GM18526 (cell line): ENCODE measurements around the gene DGKB.

Source experiments
- POLR2A ChIP-seq: IDR thresholded peaks from 3 replicates; pipeline ENCODE4 v1.6.1; 2011; ENCODE audit not compliant: insufficient read length; ENCODE audit errors: extremely low read depth

The DGKB gene

DNA sequence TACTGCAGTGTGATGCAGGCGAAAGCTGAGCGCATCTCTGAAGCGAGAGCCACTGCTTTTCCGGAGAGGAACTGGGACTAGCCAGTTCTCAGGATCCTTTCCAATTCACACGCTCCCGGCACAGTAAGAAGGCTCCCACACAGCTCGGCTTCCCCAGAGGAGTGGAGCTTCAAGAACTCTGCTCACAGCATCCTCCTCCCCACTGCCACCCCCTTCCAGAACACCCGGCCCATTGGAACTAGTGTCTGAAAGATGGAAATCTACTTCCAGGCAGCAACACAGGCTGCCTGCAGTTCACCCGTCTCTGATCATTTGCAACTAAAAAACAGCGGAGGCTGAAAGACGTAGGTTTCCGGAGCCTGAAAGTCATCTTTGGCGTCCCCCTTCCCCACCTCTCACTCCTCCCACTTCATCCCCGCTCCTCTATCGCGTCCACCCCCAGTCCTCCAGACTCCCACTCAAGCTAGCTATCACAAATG is at the start of gene DGKB:
DGKB (minus strand) TSS at position 163 of the 479 bp plus-strand sequence.
- TF ChIP-seq POLR2A, result no peak

GRCh38 chr7:14950013-14950412 is 47.5 kb upstream of the DGKB start:
- no peak for TF ChIP-seq POLR2A

DNA sequence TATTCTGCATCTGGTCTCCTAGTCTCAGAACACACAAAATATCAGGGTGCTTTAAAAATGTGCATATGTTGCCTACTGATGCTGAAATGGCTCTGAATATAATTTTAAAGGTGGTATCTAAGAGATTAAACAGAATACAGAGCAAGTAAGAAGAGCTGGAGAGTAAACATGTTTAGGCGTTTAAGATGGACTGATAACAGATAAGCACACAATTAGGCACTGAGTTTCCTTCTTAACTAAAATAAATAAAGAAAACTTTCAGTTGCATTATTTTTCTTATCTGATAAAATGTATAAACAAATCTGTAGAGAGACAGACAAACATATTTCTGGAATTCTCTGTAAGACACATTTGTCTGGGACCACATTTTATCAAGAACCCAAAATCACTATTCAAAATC is 35.6 kb upstream of the DGKB start:
- TF ChIP-seq POLR2A, result no peak

DNA sequence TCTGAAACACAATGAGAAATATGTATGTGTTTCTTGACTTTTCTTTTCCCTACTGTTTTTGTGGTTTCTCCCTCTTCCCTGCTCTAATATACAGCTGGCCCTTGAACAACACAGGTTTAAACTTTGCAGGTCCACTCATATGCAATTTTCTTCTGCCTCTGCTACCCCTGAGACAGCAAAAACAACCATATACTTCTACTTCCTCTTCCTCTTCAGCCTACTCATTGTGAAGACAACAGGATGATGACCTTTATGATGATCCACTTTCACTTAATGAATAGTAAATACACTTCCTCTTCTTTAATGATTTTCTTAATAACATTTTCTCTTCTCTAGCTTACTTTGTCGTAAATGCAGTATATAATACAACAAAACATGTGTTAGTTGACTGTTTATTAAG is 35.0 kb upstream of the DGKB start:
- TF ChIP-seq POLR2A, result no peak

GRCh38 chr7:14936554-14936953 is 34.0 kb upstream of the DGKB start:
- no peak for TF ChIP-seq POLR2A

- no peak for TF ChIP-seq POLR2A
These were observed 32.3 kb upstream of the DGKB start for GRCh38 chr7:14934839-14935238.

GRCh38 chr7:14931511-14932215 is 29.1 kb upstream of the DGKB start:
- TF ChIP-seq POLR2A, result no peak

DNA sequence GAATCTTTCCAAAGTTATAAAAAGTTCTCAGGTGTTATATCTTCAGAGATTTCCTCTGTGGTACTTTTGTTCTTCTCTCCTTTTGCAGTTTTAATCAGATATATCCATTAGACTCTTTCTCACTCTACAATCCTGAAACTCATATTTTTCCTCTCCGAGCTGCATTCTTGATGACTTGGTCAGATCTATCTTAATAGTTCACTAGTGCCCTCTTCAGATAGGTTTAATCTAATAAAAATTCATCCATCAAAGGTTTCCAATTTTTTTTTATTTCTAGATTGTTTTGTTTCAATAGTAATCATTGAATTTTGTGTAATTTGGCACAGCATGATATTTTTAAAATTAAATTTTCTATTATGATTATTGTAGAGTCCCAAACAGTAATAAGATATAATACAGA is 21.8 kb upstream of the DGKB start:
- no peak for TF ChIP-seq POLR2A

- TF ChIP-seq POLR2A, result no peak
These were observed 8.5 kb upstream of the DGKB start for GRCh38 chr7:14911077-14911476.

DNA sequence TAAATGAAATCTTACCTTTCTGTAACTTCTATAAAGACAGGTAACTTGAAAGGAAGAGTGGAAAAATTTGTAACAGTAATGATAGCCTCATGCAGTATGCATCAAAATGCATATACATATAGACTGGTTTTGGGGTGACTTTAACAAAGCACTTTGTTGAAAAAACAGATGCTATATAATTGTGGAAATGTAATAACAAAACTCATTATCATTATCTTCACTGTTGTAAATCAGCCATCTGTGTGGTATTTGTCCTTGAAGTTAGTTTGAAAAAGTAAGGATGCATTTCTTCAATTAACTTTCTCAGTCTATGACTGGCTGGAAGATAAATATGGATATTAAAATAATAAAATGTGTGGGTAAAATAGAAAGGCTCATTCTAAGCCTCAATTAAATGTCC is 6.1 kb upstream of the DGKB start:
- TF ChIP-seq POLR2A, result no peak

GRCh38 chr7:14905764-14906163 is 3.2 kb upstream of the DGKB start:
- no peak for TF ChIP-seq POLR2A

- no peak for TF ChIP-seq POLR2A
These were observed 2.5 kb downstream of the DGKB start for GRCh38 chr7:14900051-14900450.

DNA sequence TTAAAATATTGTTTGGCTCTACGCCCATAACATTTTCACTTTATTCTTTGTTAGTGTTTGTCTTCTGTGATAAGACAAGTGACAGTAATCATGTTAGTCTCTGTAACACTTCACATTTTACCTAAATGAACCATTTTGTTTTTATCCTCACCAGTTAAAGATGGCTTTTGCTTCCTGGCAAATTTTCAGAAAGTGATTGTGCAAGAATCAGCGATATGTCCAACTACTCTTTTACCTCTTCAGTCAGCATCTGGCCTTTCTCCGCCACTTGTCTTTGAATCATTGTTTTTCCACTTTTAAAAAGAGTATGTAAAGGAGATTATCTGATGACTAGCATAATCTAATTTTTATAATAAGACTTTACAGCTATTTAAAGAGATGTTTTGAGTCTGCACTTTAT is 3.5 kb downstream of the DGKB start:
- no peak for TF ChIP-seq POLR2A

GRCh38 chr7:14896461-14896860 is 6.1 kb downstream of the DGKB start:
- no peak for TF ChIP-seq POLR2A

DNA sequence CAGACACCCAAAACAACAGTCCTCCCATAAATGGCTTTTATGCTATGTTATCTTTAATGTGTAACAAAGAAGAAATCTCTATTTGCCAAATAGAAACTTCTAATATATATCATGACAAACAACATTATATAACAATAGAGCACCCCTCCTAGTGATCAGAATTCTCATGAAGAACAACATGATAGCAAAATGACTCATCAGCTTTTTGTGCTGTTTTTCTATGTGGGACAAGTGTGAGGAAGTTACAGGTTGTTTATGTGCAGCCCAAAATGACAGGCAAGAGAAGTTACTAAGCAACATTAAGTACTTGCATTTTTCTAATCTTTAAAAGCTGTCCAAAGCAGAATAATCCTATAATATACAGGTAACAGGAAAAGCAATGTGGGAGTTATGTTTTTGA is 7.7 kb downstream of the DGKB start:
- TF ChIP-seq POLR2A, result no peak

GRCh38 chr7:14892961-14893360 is 9.6 kb downstream of the DGKB start:
- TF ChIP-seq POLR2A, result no peak

DNA sequence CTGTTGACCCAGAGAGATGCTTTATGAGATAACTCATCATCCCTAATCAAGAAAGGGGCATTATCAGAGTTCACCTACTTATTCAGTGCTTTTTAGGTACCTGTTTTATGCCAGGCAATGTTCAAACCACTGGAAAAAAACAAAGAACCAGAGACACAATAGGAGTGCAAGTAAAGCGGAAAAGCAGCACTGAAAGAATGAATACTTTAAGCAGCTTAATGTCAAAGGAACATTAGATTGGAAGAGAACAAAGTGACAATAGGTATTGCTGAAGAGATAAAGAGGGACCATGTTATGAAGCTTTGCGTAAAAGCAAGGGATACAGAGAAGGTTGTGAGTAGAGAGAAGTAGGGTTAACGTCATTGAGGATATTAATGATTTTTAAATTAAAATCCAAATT is 11.3 kb downstream of the DGKB start:
- no peak for TF ChIP-seq POLR2A
